ENCODE data around the gene FZD4. TPM values are rescaled to one million over a fixed set of nuclear protein-coding genes. Genes with fewer than 3 reads are reported as not detected.
"Not testable (repeated sequence)": the region's sequence is repeated elsewhere in the genome, so short reads cannot be mapped to it uniquely, and the experiment has no call there.

FZD4 gene
- total RNA-seq, 1 donor from 2014 or later = not detected

DNA sequence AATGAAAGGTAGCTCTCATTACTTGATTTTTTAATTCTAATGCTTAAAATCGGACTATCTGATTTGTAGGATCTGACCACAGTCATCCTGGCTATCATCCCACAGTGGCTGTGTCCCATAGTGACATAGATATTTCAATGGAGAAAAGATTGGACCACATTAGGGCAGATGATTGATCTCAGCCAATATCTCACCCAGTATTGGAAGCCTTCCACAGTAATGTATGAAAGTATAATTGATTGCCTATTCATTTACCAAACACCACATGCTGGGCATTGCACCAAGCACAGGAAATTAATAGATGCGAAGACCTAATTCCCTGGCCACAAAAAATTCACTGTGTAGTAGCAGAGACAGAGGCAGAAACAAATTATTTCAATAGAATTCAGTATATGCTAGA lies 37.6 kb downstream of the FZD4 start:
- intact Hi-C loops (cut with micrococcal nuclease) = no loop called here
- Mint-ChIP-seq H3K36me3 (ENCODE audit: low read depth) (no peaks in the 10 kb centered on the region), H3K27ac (no peak overlapping the region), H3K27me3 (peaks cover 3% of the 10 kb centered on the region), H3K9me3 (no peaks in the 10 kb centered on the region), H3K4me3 (no peak overlapping the region), H3K4me1 (no peaks in the 10 kb centered on the region)
- CTCF ChIA-PET = no interaction called here
- TF ChIP-seq, protein P1, sequence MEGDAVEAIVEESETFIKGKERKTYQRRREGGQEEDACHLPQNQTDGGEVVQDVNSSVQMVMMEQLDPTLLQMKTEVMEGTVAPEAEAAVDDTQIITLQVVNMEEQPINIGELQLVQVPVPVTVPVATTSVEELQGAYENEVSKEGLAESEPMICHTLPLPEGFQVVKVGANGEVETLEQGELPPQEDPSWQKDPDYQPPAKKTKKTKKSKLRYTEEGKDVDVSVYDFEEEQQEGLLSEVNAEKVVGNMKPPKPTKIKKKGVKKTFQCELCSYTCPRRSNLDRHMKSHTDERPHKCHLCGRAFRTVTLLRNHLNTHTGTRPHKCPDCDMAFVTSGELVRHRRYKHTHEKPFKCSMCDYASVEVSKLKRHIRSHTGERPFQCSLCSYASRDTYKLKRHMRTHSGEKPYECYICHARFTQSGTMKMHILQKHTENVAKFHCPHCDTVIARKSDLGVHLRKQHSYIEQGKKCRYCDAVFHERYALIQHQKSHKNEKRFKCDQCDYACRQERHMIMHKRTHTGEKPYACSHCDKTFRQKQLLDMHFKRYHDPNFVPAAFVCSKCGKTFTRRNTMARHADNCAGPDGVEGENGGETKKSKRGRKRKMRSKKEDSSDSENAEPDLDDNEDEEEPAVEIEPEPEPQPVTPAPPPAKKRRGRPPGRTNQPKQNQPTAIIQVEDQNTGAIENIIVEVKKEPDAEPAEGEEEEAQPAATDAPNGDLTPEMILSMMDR (IDR thresholded peaks at IDR 0.05) = no peak
- POLR2A ChIA-PET = no interaction called here
- ATAC-seq (ENCODE audit: low read depth) = no peak
- no peak for DNase-seq

- Mint-ChIP-seq H3K4me3 (no peak overlapping the region), H3K36me3 (ENCODE audit: low read depth) (no peaks in the 10 kb centered on the region), H3K27me3 (peaks cover 3% of the 10 kb centered on the region), H3K9me3 (no peaks in the 10 kb centered on the region), H3K4me1 (no peaks in the 10 kb centered on the region), H3K27ac (no peak overlapping the region)
- intact Hi-C loops (cut with micrococcal nuclease) = no loop called here
- CTCF ChIA-PET = no interaction called here
- DNase-seq = no peak
- no peak for ATAC-seq (ENCODE audit: low read depth)
- TF ChIP-seq, protein P1 (IDR thresholded peaks at IDR 0.05) = no peak
- POLR2A ChIA-PET = no interaction called here
Observed at GRCh38 chr11:86916330-86916729, 38.9 kb downstream of the FZD4 start.

- not testable (repeated sequence) for ATAC-seq (ENCODE audit: low read depth); H3K27ac Mint-ChIP-seq
Observed at GRCh38 chr11:86915850-86916249, 39.3 kb downstream of the FZD4 start.

DNA sequence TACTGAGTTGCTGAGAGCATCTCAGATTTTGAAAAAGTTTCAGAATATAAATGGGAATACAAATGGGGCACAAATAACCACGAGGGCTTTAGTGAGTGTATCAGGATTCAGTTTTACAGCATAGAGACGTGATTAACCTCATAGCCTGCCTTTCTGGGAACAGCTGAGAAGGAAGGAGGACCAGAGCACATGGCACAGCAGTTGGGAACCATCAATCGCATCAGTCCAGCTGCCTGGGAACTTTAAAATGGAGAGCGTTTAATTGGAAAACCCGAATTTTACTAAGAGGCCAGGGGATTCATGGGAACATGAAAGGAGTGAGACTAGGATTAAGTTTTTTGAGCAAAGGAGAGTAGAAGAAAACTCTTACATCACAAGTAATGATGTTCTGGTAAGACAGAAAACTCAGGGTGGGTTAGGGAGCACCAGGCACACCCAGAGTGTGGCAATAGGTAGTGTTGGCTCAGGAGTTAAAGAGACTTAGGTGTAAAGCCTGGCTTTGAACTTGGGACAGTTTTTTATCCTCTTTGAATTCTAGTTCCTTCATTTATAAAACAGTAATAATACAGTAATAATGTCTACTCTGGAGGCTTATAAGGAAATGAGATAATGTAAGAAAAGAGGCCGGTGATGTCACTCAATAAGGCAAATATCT lies 40.2 kb downstream of the FZD4 start:
- no peaks in the 10 kb centered on the region for H3K9me3 Mint-ChIP-seq
- H3K27ac Mint-ChIP-seq = no peak overlapping the region
- CTCF ChIA-PET = no interaction called here
- H3K27me3 Mint-ChIP-seq = peaks cover 3% of the 10 kb centered on the region
- no peaks in the 10 kb centered on the region for H3K36me3 Mint-ChIP-seq (ENCODE audit: low read depth)
- no peak for DNase-seq
- POLR2A ChIA-PET = no interaction called here
- ATAC-seq (ENCODE audit: low read depth) = no peak
- TF ChIP-seq, protein P1 (IDR thresholded peaks at IDR 0.05) = no peak
- H3K4me3 Mint-ChIP-seq = no peak overlapping the region
- intact Hi-C loops (cut with micrococcal nuclease) = no loop called here
- H3K4me1 Mint-ChIP-seq = no peaks in the 10 kb centered on the region

More at GRCh38 chr11:86915850-86916249, 39.3 kb downstream of the FZD4 start:
- POLR2A ChIA-PET; H3K27me3 Mint-ChIP-seq; H3K9me3 Mint-ChIP-seq; H3K4me3 Mint-ChIP-seq; H3K4me1 Mint-ChIP-seq; intact Hi-C loops (cut with micrococcal nuclease); CTCF ChIA-PET; H3K36me3 Mint-ChIP-seq (ENCODE audit: low read depth); DNase-seq: not testable (repeated sequence)

DNA sequence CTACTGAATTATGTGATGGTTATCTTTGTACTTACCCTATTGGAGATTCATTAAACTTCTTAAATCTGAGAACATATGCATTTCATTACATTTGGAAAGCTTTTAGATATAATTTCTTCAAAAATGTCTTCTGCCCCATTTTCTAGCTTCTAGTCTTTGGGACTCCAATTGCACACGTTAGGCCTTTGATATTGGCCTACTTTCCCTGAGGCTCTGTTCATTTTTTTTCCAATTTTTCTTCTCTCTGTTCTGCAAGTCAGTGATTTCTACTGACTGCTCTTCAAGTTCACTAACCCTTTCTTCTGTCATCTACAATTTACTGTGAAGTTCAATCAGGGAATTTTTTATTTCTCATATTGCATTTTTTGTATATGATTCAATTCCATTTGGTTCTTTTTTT lies 43.0 kb downstream of the FZD4 start:
- ATAC-seq (ENCODE audit: low read depth) (no peak), DNase-seq (no peak)
- no peak overlapping the region for H3K27ac Mint-ChIP-seq
- TF ChIP-seq, protein P1 (IDR thresholded peaks at IDR 0.05) = no peak
- H3K4me1 Mint-ChIP-seq = no peaks in the 10 kb centered on the region
- POLR2A ChIA-PET = no interaction called here
- H3K36me3 Mint-ChIP-seq (ENCODE audit: low read depth) = no peaks in the 10 kb centered on the region
- H3K4me3 Mint-ChIP-seq = no peak overlapping the region
- CTCF ChIA-PET = no interaction called here
- H3K9me3 Mint-ChIP-seq = no peaks in the 10 kb centered on the region
- H3K27me3 Mint-ChIP-seq = peaks cover 3% of the 10 kb centered on the region
- intact Hi-C loops (cut with micrococcal nuclease) = no loop called here

GRCh38 chr11:86910592-86910991 lies 44.6 kb downstream of the FZD4 start:
- DNase-seq = no peak
- ChIA-PET CTCF (no interaction called here), POLR2A (no interaction called here)
- H3K4me3 Mint-ChIP-seq = no peak overlapping the region
- H3K27me3 Mint-ChIP-seq = peaks cover 3% of the 10 kb centered on the region
- no peak overlapping the region for H3K27ac Mint-ChIP-seq
- TF ChIP-seq, protein P1 (IDR thresholded peaks at IDR 0.05) = no peak
- H3K9me3 Mint-ChIP-seq = no peaks in the 10 kb centered on the region
- H3K4me1 Mint-ChIP-seq = no peaks in the 10 kb centered on the region
- no peak for ATAC-seq (ENCODE audit: low read depth)
- H3K36me3 Mint-ChIP-seq (ENCODE audit: low read depth) = no peaks in the 10 kb centered on the region
- intact Hi-C loops (cut with micrococcal nuclease) = no loop called here
